Astrocyte (in vitro differentiated cells and primary cell): ENCODE results near the gene PLCH1.

Source experiments
- CTCF ChIP-seq: IDR thresholded peaks from 2 replicates; pipeline ENCODE4 v1.5.1; 2011; ENCODE audit warnings: low read depth, mild to moderate bottlenecking, inconsistent platforms, low read length, moderate library complexity; ENCODE audit not compliant: insufficient read depth
- EZH2 ChIP-seq: IDR thresholded peaks from 2 replicates; pipeline ENCODE4 v1.6.1; 2012; ENCODE audit warnings: mild to moderate bottlenecking, low read length, inconsistent platforms; ENCODE audit not compliant: insufficient read depth

DNA sequence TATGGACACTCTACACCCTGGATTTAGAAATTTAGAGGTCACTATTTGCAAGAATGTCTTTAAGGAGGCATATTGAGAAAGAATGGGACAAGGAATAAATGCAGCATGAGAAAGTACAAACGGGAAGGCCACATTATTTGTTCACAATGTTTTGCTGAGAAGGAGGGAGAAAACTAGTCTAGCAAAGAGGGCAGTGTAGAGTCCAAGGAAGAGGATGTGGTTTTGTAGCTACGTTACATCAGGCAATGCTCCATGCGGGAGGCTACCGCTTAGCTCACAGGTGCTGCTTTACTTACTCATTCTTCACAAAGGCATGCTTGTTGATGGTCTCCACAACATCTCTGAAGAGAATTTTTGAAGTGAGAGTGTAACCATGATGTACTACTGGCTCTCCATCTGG, 191.1 kb downstream of the PLCH1 start:
- no peak for TF ChIP-seq CTCF
- no peak for TF ChIP-seq EZH2
